Kidney epithelial cell (primary cell): ENCODE measurements around the gene GRM5. TPM values are rescaled to one million over a fixed set of nuclear protein-coding genes. Genes with fewer than 3 reads are reported as not detected.

Source experiments
- DNase-seq: peaks from one replicate; pipeline ENCODE4 v3.0.0-alpha.2; 2010; ENCODE audit warnings: low read depth
- H3K27me3 ChIP-seq: 2 replicates; pipeline ENCODE4 v1.6.0; 2011; ENCODE audit warnings: low read length; ENCODE audit not compliant: control insufficient read depth, insufficient read depth
- H3K36me3 ChIP-seq: 2 replicates; pipeline ENCODE4 v1.5.1; 2011; ENCODE audit warnings: low read length; ENCODE audit not compliant: control insufficient read depth, insufficient read depth
- H3K4me3 ChIP-seq: 2 replicates; pipeline ENCODE4 v1.5.1; 2011; ENCODE audit warnings: low read depth, mild to moderate bottlenecking, control low read depth, low read length
- CTCF ChIP-seq: IDR thresholded peaks from 2 replicates; pipeline ENCODE4 v1.5.1; 2011; ENCODE audit warnings: mild to moderate bottlenecking, moderate library complexity, low read length, control low read depth, inconsistent platforms; ENCODE audit not compliant: insufficient read depth, poor library complexity, severe bottlenecking
- total RNA-seq: library from RNA; depleted of rRNA; stranded (reverse); fragments of >200 nt; gene quantifications from 2 replicates; pipeline ENCODE4 v1.2.3, GENCODE V29; 2015

GRM5 gene
- total RNA-seq, 1 donor from 2014 or later, result 0.17 TPM

DNA sequence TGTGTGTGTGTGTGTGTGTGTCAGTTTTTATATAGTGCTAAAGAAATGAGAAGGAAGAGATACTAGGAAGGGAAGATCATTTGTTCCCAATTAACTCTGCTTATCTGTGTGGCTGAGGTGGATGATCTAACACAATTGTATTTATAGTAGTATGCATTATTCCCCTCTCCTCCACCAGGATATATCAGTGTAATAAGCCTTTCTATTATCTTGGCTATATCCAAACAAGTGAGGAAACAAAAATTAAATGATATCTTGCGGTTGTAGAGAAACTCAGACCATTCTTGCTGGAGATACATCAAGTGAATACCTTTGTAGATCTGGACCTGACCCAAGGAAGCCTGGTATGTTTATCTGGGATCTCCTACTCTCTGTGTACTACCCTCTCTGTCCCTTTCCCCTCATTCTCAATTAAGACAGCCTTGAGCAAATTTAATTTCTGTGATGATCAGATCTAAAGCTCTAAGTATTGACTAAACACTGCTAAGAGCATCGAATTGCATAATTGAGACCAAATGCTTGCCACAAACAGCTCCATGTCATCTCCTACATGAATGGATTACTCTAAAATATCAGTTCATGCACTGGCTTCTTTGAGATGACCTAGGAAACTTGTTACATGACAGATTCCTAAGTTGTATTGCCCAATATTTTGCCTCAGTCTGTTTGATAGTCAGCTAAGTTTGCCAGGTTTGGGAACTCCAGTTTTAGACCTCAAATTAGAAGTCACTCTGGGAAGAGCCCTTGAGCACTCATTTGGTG lies 543.0 kb downstream of the GRM5 start:
- Histone ChIP-seq H3K4me3 (no peak overlapping the region), H3K36me3 (no peaks in the 10 kb centered on the region), H3K27me3 (no peaks in the 10 kb centered on the region)
- DNase-seq, result no peak
- TF ChIP-seq CTCF, result no peak

DNA sequence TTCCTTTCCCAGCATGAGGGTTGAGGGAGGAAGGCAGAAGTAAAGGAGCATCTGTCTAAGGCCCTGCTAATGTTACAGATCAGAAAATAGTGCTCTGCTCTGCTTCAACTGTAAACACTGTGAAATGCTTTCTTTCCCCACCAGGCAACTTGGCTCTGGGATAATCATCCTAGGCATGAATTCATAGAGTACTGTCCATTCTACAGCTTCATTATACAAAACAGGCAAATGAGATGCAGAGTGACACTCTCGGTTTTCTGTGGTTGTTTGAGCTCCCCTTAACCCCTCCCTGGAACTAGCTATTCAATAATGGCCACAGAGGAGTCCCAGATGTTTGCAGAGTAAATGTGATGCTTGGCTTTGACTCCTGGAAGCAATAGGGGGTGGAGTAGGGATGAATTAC lies 544.0 kb downstream of the GRM5 start:
- H3K36me3 ChIP-seq, result no peaks in the 10 kb centered on the region
- no peak for TF ChIP-seq CTCF
- no peaks in the 10 kb centered on the region for H3K27me3 ChIP-seq
- no peak overlapping the region for H3K4me3 ChIP-seq
- no peak for DNase-seq

DNA sequence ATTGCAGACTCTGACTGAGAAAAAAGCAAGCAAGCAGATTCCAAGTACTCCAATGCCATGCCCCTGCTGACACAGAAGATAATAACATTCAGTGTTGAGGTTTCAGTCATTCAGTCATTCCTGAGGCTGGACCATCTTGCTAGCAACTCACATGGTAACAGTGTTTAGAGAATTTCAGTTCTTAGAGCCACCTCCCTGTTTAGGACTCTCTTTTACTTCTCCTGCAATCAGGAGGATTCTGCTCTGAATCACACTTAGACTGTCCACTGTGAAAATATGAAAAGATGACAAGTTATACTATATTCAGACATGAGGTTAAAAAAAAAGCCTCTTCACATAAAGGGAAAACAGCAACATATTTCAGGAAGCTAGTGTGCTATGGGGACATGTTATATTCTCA lies 544.4 kb downstream of the GRM5 start:
- DNase-seq, result no peak
- Histone ChIP-seq H3K4me3 (no peak overlapping the region), H3K27me3 (no peaks in the 10 kb centered on the region), H3K36me3 (no peaks in the 10 kb centered on the region)
- no peak for TF ChIP-seq CTCF

- Histone ChIP-seq H3K27me3 (no peaks in the 10 kb centered on the region), H3K36me3 (no peaks in the 10 kb centered on the region), H3K4me3 (no peak overlapping the region)
- DNase-seq, result no peak
- TF ChIP-seq CTCF, result no peak
Measured at GRCh38 chr11:88520391-88520790, 545.4 kb downstream of the GRM5 start.

- no peak for TF ChIP-seq CTCF
- Histone ChIP-seq H3K27me3 (no peaks in the 10 kb centered on the region), H3K36me3 (no peaks in the 10 kb centered on the region), H3K4me3 (no peak overlapping the region)
- DNase-seq, result no peak
Measured at GRCh38 chr11:88515002-88515401, 550.8 kb downstream of the GRM5 start.

GRCh38 chr11:88511006-88511405 lies 554.8 kb downstream of the GRM5 start:
- DNase-seq, result no peak
- no peaks in the 10 kb centered on the region for H3K27me3 ChIP-seq
- no peak for TF ChIP-seq CTCF
- no peak overlapping the region for H3K4me3 ChIP-seq
- no peaks in the 10 kb centered on the region for H3K36me3 ChIP-seq
